K562 (cell line): ENCODE data around the gene ASCL2. TPM values are rescaled to one million over a fixed set of nuclear protein-coding genes. Genes with fewer than 3 reads are reported as not detected.

ENCODE experiments used
- BHLHE40 ChIP-seq: IDR thresholded peaks from 2 replicates; pipeline ENCODE4 v1.6.1; 2011; ENCODE audit warnings: low read length, improper control_type of control experiment
- CBFB ChIP-seq: sonication (generic); formaldehyde crosslinking; IDR thresholded peaks from 2 replicates; pipeline ENCODE4 v1.4.0; 2020; ENCODE audit warnings: mild to moderate bottlenecking, missing genetic modification reagents
- KAT2B ChIP-seq: IDR thresholded peaks from one replicate; pipeline ENCODE4 v1.6.1; 2012; ENCODE audit warnings: low read depth, mild to moderate bottlenecking, control low read depth, inconsistent platforms, low read length, moderate library complexity
- PHF21A ChIP-seq: fragments of 450-650 bp; IDR thresholded peaks from 2 replicates; pipeline ENCODE4 v1.6.1; 2017; ENCODE audit warnings: low read depth, borderline replicate concordance
- RAD21 ChIP-seq, 2 experiments: fragments of 250-450 bp in 1 of 2; fragments of 450-650 bp in 1 of 2; sonication (Bioruptor Pico) in 1 of 2; formaldehyde crosslinking in 1 of 2; IDR thresholded peaks in 1 of 2; conservative IDR thresholded peaks in 1 of 2; 2 replicates each; pipeline versions ENCODE4 v1.4.0 to v1.8.0; 2020 to 2022; ENCODE audit warnings: mild to moderate bottlenecking in 2 of 2, moderate library complexity in 1 of 2
- SMARCE1 ChIP-seq: fragments of 450-650 bp; IDR thresholded peaks from 2 replicates; pipeline ENCODE4 v1.7.1; 2016; ENCODE audit warnings: mild to moderate bottlenecking
- STAG1 ChIP-seq: sonication (generic); formaldehyde crosslinking; IDR thresholded peaks from 2 replicates; pipeline ENCODE4 v1.5.0; 2020; ENCODE audit warnings: missing genetic modification reagents, borderline replicate concordance
- WHSC1 ChIP-seq: IDR thresholded peaks from one replicate; pipeline ENCODE4 v1.6.1; 2012; ENCODE audit warnings: low read length, control low read depth, inconsistent platforms
- ZNF184 ChIP-seq: sonication (generic); formaldehyde crosslinking; IDR thresholded peaks from 2 replicates; pipeline ENCODE4 v1.5.0; 2020; ENCODE audit warnings: missing genetic modification reagents
- ZNF224 ChIP-seq: sonication (generic); formaldehyde crosslinking; IDR thresholded peaks from 2 replicates; pipeline ENCODE4 v1.8.0; 2022; ENCODE audit warnings: mild to moderate bottlenecking, missing genetic modification reagents
- ZNF311 ChIP-seq: fragments of 250-450 bp; sonication (Bioruptor Pico); IDR thresholded peaks from 2 replicates; pipeline ENCODE4 v1.4.0; 2020; ENCODE audit warnings: mild to moderate bottlenecking, moderate library complexity
- ZZZ3 ChIP-seq: fragments of 450-650 bp; IDR thresholded peaks from 2 replicates; pipeline ENCODE4 v1.6.1; 2016; ENCODE audit warnings: antibody characterized with exemption, mild to moderate bottlenecking, moderate library complexity
- polyA plus RNA-seq, 8 experiments: library from polyadenylated mRNA; depleted of rRNA in 4 of 8; stranded (reverse) in 5 of 8; unstranded in 3 of 8; fragments of >200 nt; fragmentation: Nextera tagmentation in 2 of 8; fragmentation: Illumina TruSeq in 1 of 8; extraction: Ambion mirVana in 2 of 8; extraction: Trizol in 1 of 8; gene quantifications; 2 replicates each; pipeline versions ENCODE4 v1.2.1 to v1.2.3, GENCODE V29; 2011 to 2014; ENCODE audit warnings: inconsistent platforms in 1 of 8, missing spikeins in 1 of 8
- total RNA-seq, 7 experiments: library from RNA; depleted of rRNA in 6 of 7; stranded (reverse); fragments of >200 nt in 6 of 7; fragmentation: Illumina TruSeq in 2 of 7; extraction: Trizol in 2 of 7; gene quantifications; 2 replicates each; pipeline versions ENCODE4 v1.2.1 to v1.2.3, GENCODE V29; 2011 to 2021; ENCODE audit warnings: low replicate concordance in 1 of 7
- TF ChIP-seq, protein P1 (sequence below), 2 experiments: fragments of 450-650 bp; IDR thresholded peaks; 2 replicates each; pipeline ENCODE4 v1.6.1; 2018; ENCODE audit warnings: mild to moderate bottlenecking in 2 of 2, low read depth in 1 of 2; ENCODE audit not compliant: partially characterized antibody in 2 of 2
- TF ChIP-seq, protein P2 (sequence below): fragments of 250-450 bp; sonication (Bioruptor Pico); IDR thresholded peaks from 2 replicates; pipeline ENCODE4 v1.6.1; 2021; ENCODE audit warnings: mild to moderate bottlenecking
- TF ChIP-seq, protein P3 (sequence below): fragments of 450-650 bp; IDR thresholded peaks from 2 replicates; pipeline ENCODE4 v1.6.1; 2016; ENCODE audit warnings: low read depth

Gene ASCL2
- total and polyA plus RNA-seq, 9 of the 15 experiments (the other 6 are each of a cell fraction or from before 2014, with no cell fraction given), result 0.11 to 1.4 (median 0.36) TPM; not detected in 2

DNA sequence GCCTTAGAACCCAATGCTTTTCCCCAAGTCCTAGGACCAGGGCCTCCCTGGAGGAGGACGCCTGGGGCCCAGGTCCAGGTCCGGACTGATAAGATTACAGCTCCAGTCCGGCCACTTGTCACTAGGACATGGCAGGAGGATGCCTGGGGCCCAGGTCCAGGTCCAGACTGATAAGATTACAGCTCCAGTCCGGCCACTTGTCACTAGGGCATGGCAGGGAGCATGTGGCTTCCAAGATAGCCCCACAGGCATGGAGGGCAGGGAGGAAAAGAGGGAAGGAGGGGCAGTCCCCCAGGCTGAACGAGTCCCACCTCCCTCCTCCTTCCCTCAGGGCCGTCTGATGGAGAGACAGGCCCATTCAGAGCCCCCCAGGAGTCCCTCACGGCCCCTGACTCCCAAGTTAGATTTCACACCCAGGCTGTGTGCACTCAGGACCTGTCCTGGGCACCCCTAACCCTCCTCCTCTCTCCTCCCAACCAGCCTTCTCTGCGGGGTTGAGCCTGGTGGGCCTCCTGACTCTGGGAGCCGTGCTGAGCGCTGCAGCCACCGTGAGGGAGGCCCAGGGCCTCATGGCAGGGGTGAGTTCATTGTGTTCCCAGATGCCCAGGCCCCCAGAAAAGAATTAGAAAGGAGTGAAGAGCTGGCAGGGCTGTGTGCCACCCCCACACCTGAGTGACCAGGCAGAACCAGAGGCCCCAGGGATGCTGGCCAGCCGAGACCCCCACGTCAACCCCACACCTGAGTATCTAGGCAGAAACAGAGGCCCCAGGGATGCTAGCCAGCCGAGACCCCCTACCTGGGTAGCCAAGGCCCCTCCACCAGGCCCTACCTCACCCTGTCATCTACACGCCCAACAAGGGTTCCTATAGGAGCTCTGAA is 33.5 kb upstream of the ASCL2 start (continued):
- TF ChIP-seq BHLHE40 (peak; percentile 80), STAG1 (CRISPR knock-in tag) (no peak), PHF21A (peak; percentile 65; the same call in 1 of the 2 replicates), ZNF224 (no peak), ZZZ3 (no peak), ZNF184 (no peak), SMARCE1 (peak; percentile 90), KAT2B (no peak), CBFB (CRISPR knock-in tag) (no peak), WHSC1 (no peak), ZNF311 (CRISPR knock-in tag) (peak; percentile 60; the same call in 1 of the 2 replicates), RAD21 (CRISPR knock-in tag; conservative IDR thresholded peaks at IDR 0.05 in 1 of 2, IDR thresholded peaks at IDR 0.05 in 1 of 2) (no peak)
- TF ChIP-seq, protein P1, sequence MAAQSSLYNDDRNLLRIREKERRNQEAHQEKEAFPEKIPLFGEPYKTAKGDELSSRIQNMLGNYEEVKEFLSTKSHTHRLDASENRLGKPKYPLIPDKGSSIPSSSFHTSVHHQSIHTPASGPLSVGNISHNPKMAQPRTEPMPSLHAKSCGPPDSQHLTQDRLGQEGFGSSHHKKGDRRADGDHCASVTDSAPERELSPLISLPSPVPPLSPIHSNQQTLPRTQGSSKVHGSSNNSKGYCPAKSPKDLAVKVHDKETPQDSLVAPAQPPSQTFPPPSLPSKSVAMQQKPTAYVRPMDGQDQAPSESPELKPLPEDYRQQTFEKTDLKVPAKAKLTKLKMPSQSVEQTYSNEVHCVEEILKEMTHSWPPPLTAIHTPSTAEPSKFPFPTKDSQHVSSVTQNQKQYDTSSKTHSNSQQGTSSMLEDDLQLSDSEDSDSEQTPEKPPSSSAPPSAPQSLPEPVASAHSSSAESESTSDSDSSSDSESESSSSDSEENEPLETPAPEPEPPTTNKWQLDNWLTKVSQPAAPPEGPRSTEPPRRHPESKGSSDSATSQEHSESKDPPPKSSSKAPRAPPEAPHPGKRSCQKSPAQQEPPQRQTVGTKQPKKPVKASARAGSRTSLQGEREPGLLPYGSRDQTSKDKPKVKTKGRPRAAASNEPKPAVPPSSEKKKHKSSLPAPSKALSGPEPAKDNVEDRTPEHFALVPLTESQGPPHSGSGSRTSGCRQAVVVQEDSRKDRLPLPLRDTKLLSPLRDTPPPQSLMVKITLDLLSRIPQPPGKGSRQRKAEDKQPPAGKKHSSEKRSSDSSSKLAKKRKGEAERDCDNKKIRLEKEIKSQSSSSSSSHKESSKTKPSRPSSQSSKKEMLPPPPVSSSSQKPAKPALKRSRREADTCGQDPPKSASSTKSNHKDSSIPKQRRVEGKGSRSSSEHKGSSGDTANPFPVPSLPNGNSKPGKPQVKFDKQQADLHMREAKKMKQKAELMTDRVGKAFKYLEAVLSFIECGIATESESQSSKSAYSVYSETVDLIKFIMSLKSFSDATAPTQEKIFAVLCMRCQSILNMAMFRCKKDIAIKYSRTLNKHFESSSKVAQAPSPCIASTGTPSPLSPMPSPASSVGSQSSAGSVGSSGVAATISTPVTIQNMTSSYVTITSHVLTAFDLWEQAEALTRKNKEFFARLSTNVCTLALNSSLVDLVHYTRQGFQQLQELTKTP (IDR thresholded peaks at IDR 0.05; ENCODE audit: low read depth in 1 of 2, partially characterized antibody in 2 of 2), result no peak
- TF ChIP-seq, protein P2, sequence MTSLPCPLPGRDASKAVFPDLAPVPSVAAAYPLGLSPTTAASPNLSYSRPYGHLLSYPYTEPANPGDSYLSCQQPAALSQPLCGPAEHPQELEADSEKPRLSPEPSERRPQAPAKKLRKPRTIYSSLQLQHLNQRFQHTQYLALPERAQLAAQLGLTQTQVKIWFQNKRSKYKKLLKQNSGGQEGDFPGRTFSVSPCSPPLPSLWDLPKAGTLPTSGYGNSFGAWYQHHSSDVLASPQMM (CRISPR knock-in tag), result no peak
- TF ChIP-seq, protein P3, sequence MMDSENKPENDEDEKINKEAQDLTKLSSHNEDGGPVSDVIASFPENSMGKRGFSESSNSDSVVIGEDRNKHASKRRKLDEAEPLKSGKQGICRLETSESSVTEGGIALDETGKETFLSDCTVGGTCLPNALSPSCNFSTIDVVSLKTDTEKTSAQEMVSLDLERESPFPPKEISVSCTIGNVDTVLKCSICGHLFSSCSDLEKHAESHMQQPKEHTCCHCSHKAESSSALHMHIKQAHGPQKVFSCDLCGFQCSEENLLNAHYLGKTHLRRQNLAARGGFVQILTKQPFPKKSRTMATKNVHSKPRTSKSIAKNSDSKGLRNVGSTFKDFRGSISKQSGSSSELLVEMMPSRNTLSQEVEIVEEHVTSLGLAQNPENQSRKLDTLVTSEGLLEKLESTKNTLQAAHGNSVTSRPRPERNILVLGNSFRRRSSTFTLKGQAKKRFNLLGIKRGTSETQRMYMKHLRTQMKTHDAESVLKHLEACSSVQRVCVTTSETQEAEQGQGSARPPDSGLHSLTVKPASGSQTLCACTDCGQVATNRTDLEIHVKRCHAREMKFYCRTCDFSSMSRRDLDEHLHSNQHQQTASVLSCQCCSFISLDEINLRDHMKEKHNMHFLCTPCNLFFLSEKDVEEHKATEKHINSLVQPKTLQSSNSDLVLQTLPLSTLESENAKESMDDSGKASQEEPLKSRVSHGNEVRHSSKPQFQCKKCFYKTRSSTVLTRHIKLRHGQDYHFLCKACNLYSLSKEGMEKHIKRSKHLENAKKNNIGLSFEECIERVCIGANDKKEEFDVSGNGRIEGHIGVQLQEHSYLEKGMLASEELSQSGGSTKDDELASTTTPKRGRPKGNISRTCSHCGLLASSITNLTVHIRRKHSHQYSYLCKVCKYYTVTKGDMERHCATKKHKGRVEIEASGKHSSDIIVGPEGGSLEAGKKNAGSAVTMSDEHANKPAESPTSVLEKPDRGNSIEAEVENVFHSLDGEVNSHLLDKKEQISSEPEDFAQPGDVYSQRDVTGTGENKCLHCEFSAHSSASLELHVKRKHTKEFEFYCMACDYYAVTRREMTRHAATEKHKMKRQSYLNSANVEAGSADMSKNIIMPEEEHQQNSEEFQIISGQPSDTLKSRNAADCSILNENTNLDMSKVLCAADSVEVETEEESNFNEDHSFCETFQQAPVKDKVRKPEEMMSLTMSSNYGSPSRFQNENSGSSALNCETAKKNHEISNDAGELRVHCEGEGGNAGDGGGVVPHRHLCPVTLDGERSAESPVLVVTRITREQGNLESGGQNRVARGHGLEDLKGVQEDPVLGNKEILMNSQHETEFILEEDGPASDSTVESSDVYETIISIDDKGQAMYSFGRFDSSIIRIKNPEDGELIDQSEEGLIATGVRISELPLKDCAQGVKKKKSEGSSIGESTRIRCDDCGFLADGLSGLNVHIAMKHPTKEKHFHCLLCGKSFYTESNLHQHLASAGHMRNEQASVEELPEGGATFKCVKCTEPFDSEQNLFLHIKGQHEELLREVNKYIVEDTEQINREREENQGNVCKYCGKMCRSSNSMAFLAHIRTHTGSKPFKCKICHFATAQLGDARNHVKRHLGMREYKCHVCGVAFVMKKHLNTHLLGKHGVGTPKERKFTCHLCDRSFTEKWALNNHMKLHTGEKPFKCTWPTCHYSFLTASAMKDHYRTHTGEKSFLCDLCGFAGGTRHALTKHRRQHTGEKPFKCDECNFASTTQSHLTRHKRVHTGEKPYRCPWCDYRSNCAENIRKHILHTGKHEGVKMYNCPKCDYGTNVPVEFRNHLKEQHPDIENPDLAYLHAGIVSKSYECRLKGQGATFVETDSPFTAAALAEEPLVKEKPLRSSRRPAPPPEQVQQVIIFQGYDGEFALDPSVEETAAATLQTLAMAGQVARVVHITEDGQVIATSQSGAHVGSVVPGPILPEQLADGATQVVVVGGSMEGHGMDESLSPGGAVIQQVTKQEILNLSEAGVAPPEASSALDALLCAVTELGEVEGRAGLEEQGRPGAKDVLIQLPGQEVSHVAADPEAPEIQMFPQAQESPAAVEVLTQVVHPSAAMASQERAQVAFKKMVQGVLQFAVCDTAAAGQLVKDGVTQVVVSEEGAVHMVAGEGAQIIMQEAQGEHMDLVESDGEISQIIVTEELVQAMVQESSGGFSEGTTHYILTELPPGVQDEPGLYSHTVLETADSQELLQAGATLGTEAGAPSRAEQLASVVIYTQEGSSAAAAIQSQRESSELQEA, result no peak
